Iris pigment epithelial cell (primary cell): ENCODE measurements around the gene GP9.

Experiments used
- DNase-seq: peaks from one replicate; pipeline ENCODE4 v3.0.0-alpha.2; 2011; ENCODE audit warnings: low read depth

GP9 gene

DNA sequence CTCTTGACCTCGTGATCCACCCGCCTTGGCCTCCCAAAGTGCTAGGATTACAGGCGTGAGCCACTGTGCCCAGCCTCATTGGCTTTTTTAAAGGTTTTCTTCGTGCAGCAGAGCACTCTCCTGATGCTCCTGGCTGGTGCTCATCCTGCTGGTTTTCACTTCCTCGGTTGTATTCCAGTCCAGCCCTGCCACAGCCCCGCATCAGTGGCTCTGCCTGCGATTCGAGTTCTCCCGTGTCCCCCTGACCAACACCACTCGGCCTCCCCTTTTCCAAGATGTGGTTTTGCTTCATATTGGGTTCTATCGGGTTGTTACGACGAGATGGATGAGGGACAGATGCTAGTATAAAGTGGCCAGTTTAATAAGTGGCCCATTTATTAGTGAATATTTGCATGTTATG lies 31.7 kb upstream of the GP9 start:
- no peak for DNase-seq

GRCh38 chr3:129030611-129031010 lies 30.0 kb upstream of the GP9 start:
- no peak for DNase-seq

DNA sequence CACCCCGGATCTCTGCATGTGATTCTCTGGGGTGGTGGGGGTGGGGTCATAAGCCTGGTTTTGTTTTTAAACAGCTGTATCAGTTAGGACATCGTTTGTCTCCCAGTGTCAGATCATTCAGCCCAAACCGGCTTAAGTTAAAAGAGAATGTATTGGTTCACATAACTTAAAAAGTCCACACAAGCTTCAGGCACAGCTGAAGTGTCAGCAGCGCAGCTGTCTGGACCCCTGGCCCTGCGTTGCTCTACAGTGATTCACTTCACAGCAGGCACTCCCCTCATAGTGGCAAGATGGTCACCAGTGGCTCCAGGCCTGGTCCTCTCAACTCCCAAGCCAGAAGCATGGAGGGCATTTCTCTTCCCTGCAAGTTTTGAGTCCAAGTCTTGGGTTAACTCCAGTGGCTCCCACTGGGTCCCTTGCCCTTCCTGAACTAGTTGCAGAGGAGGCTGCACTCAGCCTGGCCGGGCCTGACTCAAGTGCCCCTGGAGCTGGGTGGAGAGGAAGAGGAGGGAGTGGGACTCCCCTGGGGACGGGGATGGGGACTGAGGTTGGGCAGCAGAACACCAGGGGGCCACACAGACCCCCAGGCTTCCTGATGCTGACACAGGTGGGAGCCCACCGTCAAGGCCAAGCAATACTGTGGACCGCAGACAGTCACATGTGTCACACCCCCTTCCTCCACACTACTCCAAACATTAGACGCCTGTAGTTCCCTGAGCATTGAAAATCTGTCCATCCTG lies 28.9 kb upstream of the GP9 start:
- DNase-seq = no peak

DNA sequence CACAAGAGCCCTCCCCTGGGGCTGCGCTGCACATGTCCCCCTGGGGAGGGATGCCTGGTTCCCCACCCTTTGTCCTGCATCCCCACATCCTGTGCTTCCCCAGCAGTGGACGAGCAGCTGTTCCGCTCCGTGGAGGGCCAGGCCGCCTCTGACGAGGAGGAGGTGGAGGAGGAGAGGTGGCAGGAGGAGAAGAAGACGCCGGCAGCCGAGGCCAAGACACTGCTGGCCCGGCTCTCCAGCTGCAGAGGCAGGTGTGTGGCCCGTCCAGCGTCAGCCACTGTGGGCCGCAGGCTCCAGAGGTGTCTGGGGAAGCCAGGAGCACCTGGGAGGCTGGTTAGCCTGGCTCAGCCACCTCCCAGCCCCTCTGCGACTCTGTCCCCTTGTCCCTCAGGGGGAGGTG lies 27.9 kb upstream of the GP9 start:
- DNase-seq = no peak

DNA sequence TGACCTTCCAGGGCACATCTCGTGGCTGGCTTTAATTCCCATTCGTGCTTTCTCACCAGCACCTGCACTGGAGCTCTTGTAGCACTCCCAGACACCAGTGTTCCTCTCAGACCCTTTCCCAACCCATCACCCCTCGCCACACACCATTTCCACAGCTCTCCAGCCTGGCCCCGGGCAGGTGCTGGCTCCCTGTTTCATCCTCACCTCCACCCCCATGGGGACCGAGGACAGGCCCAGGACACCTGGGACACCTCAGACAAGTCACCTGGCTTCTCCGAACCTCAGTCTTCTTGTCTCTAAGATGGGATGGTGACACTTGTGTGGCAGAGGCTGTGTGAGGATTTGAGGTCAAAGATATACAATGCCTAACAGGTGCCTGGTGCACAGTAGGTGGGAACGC lies 27.4 kb upstream of the GP9 start:
- DNase-seq = no peak

- no peak for DNase-seq
Measured at GRCh38 chr3:129033633-129034321, 26.8 kb upstream of the GP9 start.

- DNase-seq = no peak
Measured at GRCh38 chr3:129034642-129035041, 25.9 kb upstream of the GP9 start.

- DNase-seq = no peak
Measured at GRCh38 chr3:129035360-129036221, 25.0 kb upstream of the GP9 start.

DNA sequence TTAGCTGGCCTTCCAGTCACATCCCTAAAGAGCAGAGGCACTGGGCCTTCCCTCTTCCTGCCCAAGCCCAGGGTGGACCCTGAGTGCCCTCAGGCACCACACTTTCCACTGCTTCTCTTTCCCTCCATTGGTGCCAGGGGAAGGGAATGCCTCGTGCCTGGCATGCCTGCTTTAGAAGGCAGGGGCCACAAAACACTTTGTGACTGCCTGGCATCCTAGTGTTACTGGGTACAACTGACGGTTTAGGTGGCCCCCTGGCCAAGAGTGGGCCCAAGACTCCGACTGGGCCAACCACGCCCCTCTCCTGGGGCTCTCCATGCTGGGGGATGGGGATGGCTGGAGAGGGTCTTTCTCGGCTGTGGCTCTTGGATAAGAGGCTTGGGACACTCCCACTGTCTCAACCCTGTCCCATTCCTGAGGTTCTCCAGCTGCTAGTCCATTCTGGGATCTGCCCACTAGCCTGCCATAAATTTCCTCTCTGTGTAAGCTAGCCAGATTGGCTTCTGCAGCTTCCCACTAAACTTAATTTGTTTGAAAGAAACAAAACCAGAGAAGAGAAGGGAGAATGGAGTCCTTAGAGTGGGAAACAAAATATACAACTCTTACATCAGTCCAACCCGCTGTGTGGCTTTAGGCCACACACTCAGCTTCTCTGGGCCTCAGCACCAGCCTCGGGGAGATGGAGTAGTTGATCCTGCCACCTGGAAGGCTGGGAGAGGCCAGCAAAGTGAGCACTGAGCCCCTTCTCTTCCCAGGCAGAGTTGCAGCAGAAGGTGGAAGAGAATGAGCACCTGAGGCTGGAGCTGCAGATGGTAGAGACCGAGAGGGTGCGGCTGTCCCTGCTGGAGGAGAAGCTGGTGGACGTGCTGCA lies 24.1 kb upstream of the GP9 start:
- no peak for DNase-seq

DNA sequence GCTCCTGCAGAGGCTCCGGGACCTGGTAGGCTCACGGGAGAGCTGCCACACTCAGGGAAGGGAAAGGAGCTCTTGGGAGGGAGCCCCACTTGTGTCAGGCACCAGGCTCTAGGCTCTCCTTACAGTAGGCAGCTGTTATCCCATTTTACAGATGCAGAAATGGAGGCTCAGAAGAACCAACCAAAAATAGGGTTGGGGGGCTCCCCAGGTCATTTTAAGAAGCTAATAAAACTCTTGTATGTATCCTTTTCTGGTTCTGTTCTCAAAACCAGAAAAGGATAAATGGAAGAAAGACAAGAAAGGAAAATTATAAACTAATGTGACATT lies 23.5 kb upstream of the GP9 start:
- no peak for DNase-seq

GRCh38 chr3:129038121-129038855 lies 22.3 kb upstream of the GP9 start:
- DNase-seq = no peak

- DNase-seq = no peak
Measured at GRCh38 chr3:129039271-129040038, 21.1 kb upstream of the GP9 start.

GRCh38 chr3:129040039-129040336 lies 20.6 kb upstream of the GP9 start:
- no peak for DNase-seq

GRCh38 chr3:129040579-129041300 lies 19.8 kb upstream of the GP9 start:
- DNase-seq = no peak

DNA sequence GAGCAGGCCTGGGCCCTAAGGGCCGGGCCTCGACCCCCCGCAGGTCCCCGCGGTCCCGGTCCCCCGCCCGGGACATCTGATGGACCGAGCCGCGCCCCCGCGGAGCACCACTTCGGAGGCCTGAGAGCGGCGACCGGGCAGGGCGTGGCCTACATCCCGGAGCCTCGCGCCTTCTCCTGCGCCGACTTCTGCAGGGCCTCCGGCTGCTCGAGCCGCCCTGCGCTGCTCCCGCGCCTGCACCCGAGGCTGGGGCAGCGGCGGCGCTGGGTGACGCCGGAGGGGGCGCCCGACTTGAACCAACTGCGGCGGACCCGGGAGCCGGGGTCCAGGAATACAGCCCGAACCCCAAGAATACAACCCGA lies 14.9 kb upstream of the GP9 start:
- no peak for DNase-seq

GRCh38 chr3:129046037-129046731 lies 14.4 kb upstream of the GP9 start:
- DNase-seq = no peak

DNA sequence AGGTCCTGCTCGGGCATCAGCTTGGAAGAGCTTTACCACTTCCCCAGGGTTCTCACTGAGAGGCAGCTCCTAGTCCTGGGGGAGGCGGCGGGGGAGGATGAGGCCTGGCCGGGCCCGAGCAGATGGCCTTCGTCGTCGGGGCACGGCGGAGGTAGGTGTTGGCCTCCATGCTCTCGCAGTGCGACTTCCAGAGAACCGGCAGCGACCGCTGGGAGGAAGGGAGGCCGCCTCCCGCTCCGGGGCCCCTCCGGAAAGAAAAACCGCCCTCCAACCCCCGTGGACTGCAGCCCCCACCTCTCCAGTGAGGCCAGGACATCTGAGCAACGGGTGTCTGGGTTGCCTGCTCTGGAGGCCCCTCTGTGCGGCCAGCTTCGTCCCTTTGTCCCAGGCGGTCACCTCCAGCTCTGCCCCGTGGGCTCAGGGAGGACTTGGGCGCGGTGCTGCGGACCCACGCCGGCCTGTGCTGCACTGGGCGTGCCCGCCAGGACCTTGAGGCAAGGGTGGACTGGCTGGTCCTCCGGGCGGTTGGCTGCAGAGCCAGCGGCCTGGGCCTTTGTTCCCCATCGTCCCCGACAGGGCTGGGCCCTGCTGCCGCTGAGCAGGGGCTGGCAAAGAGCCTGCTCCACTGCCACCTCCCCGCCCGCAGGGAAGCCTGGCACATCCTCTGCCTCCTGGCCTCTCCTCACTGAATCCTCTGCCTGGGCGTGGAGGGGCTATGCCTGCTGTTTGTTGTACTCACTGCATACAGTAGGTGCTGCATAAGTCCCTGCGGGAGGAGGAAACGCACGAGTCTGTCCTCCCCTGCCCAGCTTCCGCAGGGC lies 13.6 kb upstream of the GP9 start:
- DNase-seq = no peak

- no peak for DNase-seq
Measured at GRCh38 chr3:129047553-129047839, 13.1 kb upstream of the GP9 start.
